HG03342 (cell line): ENCODE results near the gene SGF29.
"Not testable (repeated sequence)": the region's sequence is repeated elsewhere in the genome, so short reads cannot be mapped to it uniquely, and the experiment has no call there.

Source experiments
- ATAC-seq: cut with Tn5 transposase; IDR thresholded peaks from one replicate; pipeline ENCODE4 v1.9.1; 2021; ENCODE audit warnings: mild to moderate bottlenecking, moderate library complexity; ENCODE audit not compliant: unreplicated experiment

SGF29 gene

DNA sequence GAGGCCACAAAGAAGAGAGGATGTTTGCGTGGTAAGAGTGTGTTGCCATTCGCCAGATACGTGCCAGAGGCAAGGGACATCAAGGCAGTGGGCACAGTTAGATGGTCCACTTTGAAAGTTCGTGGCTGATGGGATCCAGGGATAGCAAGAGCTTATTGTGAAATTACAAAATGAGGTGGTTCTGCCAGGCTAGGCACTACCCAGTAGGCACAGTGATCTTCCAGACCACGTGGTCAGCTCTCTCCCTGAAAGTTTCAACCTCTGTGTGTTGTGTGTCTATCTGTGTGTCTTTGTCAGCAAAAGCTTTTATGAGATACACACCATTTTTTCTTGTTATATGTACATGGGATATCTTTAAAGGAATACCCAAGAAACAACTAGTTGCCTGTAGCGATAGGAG, 9.5 kb downstream of the SGF29 start:
- ATAC-seq, result no peak

DNA sequence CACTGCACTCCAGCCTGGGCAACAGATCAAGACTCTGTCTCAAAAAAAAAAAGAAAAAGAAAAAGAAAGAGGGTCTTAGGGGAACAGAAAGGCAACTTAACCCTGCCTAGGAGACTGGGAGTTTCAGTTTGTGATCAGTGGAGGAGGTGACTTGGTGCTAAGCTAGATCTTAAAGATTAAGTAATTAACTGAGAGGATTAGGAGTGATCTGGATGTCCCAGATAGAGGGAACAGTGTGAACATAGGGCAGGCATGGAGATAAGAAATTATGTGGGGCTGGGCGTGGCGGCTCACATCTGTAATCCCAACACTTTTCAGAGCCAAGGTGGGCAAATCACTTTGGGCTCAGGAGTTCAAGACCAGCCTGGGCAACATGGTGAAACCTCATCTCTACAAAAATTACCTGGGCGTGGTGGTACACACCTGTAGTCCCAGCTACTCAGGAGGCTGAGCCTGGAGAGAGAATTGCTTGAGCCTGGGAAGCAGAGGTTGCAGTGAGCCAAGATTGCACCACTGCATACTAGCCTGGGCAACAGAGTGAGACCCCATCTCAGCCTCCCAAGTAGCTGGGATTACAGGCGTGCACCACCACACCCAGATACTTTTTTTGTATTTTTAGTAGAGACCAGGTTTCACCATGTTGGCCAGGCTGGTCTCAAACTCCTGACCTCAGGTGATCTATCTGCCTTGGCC, 12.7 kb downstream of the SGF29 start:
- not testable (repeated sequence) for ATAC-seq

DNA sequence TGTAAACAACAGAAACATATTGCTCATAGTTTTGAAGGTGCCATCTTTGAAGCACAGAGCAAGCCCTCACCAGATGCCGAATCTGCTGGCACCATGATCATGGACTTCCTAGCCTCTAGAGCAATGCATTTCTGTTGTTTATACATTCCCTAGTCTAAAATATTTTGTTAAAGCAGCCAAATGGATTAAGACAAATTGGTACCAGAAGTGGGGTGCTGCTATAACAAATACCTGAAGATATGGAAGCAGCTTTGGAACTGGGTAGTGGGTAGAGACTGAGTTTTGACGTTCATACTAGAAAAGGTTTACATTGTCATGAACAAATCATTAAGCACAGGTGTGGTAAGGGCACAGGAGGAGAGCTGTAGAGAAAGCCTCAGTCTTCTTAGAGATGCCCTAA, 13.6 kb downstream of the SGF29 start:
- no peak for ATAC-seq

DNA sequence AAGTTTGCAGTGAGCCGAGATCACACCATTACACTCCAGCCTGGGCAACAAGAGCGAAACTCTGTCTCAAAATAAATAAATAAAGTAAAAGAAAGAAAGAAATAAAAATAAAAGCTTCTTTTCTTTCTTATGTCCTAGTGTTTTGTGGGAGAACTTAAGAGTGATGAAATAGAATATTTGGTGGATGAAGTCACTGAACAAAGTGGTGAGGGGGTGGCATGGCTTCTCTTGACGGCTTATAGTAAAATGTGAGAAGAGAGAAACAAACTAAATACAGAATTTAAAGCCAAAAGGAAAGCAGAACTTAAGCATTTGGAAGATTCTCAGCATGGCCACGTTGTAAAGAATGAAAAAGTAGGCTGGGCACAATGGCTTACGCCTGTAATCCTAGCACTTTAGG, 15.3 kb downstream of the SGF29 start:
- no peak for ATAC-seq

DNA sequence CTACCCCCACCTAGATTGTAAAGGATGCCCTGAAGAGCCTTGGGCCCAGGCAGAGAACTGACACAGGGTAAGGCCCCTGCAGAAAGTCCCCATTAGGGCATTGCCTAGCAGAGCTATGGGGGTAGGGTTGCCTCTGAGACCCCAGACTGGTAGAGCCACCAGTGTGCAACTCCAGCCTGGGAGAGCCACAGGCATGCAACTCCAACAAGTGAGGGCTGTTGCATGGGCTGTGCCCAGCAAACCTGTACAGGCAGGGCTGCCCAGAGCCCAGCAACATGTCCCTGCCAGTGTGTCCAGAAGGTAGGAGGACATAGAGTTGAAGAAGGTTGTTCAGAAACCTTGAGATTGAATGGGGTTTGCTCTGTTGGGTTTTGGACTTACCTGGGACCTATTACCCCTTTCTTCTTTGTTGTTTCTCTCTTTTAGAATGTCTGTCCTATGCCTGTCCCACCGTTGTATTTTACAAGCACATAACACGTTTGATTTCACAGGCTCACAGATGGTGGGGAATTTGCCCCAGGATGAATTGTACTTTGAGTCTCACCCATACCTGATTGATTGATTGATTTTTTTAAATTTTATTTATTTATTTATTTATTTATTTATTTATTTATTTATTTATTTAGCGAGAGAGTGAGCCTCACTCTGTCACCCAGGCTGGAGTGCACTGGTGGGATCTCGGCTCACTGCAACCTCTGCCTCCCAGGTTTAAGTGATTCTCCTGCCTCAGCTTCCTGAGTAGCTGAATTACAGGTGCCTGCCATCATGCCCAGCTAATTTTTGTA, 16.4 kb downstream of the SGF29 start:
- no peak for ATAC-seq

DNA sequence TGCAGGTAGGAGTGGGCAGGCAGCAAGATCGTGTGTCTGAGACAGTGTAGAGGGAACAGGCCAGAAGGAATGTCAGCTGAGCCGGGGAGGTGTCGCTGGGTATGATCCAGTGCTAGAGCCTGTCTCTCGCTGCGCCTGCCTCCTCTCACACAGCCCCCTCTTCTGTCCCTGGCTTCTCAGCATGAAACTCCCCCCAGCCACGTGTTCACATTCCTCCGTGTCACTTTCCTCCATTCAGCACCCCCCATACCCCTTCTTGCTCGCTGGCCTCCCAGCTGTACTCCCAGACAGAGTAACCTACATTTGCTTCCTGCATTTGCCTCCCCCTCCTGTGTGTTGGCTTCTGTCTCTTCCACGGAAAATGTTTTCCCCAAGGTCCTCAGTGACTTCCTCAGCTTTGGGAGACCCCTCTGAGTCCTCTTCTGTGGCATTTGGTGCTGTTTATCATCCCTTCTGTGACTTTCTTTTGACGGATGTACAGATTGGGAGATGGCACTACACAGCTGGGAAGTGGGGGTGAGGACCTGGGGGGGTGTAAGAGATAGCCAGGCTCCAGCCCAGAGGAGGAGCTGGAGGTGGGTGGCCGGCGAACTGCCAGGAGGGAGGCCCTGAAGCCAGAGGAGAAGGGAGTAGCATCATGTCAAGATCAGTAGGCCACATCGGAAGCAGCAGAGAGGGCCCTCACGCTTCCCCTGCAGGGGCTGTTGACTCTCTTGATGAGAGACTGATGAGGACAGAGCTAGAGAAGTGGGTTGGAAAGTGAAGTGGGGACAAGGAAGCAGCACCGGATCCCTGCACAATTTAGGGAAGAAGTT, 19.2 kb downstream of the SGF29 start:
- ATAC-seq, result no peak

DNA sequence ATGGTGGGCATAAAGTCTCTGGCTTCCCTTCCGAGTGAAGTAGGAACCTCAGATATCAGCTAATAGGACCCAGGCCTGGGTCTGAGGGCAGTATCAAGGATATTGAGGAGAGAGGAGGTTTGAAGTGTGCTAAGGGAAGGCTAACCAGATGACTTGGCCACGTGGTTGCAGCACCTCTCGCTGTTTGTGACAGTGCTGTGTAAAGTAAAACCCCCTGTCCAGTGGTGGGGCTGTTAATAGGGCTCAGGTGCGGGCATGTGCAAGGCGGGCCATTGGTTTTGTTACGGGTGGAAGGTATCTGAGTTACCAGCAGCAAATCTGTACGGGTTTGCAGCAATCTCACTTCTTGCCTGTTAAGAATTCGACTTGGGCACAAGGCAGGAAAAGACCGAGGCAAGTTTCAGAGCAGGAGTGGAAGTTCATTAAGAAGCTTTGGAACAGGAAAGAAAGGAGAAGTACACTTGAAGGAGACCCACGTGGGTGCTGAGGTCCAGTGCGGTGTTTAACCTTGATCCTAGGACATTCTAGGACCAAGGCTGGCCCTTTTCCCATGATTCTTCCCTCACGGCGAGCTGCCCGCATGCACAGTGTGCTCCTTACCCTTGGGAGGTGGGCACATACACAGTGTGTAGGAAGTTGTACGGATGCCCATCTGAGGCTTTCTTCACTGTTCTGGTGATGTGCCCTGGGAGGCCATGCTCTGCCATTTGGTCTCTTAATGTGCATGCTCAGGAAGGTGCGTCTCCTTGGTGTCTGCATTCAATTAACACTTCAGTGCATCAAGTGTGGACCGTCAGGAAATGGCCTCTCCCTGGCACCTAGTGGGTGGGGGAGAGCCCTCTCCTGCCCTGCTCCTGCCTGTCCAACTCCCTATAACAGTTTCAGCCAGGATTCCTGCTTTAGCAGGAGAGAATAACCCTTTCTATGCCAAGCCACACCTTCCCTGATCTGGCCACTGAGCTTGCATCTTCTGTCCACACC, 20.3 kb downstream of the SGF29 start:
- no peak for ATAC-seq

DNA sequence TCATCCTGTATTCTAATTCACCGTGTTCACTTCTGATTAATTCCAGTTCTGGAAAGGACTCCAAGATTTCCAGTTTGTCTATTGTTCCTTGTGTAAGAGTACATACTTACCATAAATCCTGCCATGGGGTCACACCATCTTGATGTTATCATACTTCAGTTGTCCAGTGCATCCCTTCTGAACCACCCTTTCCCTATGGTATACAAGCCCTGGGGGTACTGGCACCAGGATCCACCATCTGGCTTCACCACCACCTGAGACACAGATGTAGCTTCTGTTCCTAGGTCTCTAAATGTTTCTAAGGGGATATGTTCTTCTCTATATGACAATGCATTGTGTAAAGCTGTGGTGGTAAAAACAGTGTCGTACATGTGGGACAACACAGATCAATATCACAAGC, 21.2 kb downstream of the SGF29 start:
- ATAC-seq, result no peak

DNA sequence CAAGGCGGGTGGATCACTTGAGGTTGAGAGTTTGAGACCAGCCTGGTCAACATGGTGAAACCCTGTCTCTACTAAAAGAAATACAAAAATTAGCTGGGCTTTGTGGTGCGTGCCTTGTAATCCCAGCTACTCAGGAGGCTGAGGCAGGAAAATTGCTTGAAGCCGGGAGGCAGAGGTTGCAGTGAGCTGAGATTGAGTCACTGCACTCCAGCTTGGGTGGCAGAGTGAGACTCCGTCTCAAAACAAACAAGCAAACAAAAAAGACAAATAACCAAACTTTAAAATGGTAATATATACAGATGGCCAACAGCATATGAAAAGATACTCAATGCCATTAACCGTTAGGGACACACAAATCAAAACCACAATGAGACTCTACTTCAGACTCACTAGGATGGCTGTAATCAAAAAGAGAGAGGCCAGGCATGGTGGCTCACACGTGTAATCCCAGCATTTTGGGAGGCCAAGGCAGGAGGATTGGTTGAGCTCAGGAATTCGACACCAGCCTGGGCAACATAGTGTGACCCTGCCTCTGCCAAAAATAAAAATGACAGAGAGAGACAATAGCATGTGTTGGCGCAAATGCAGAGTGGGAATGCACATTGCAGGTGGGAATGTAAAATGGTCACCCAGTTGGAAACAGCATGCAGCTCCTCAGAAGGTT, 21.9 kb downstream of the SGF29 start:
- ATAC-seq, result no peak

DNA sequence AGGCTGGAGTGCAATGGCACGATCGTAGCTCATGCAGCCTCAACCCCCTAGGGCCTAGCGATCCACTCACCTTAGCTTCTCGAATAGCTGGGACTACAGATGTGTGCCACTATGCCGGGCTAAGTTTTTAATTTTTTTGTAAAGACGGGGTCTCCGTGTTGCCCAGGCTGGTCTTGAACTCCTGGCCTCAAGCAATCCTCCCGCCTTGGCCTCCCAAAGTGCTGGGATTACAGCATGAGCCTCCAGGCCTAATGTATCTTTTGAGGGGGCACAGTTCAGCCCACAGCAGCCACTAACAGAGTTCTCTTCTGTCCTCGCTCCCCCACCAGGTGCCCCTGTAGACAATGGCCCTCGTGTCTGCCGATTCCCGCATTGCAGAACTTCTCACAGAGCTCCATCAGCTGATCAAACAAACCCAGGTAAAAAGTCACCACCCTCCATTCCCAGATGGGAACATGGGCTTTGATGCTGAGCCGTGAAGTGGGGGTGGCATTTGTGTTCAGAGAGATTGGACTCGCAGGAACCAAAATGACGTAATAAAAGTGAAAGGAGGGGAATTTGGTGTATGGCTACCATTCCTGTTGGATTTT, 27.1 kb downstream of the SGF29 start:
- no peak for ATAC-seq

DNA sequence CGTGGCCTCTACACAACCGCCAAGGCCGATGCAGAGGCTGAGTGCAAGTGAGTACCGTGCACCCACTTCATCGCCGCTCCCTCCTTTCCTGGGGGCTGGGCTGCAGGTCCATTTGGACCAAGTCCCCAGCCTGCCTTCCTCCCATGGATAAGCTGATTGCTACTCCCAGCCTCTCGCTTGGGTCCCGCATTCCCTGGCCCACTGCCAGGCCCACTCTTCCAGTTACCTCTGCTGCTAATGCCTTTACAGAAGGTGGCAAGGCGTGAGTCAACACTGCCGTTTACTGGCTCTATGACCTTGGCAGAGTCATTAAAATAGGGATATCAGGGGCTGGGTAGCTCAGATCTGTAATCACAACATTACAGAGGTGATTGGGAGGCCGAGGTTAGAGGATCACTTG, 32.0 kb downstream of the SGF29 start:
- ATAC-seq, result no peak

DNA sequence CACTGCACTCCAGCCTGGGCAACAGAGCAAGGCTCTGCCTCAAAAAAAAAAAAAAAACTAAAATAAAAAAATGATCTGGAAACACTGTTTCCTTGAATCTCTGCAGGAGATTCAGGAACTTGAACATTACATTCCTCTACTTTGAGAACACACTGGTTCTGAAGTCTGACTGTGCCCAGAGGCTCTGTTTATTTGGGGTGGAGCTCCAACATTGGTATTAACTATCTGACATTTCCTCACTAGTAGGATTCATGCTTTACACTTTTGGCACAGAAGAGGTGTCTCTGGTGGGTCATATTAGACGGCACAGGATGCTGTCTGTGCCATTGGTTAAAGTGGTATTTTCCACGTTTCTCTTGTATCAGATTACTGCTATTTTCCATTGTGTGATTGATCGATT, 32.7 kb downstream of the SGF29 start:
- no peak for ATAC-seq

DNA sequence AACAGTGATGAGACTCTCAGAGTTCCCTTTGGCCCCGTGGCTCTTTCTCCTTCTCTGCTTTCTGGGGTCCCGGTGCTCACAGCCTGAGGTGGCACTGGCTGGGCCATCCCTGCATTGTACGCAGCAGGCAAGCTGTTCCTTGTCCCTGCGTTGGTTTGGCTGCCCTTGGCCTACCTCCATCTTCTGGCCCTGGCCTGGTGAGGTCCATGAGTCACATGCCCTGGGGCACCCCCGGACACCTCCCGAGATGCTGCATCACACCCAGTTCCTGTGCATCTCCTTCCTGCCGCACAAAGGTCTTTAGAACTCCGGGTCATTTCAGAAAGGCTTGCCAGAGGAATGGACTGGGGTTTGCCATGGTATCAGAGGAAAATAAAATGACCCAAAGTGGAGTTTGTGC, 33.7 kb downstream of the SGF29 start:
- no peak for ATAC-seq

DNA sequence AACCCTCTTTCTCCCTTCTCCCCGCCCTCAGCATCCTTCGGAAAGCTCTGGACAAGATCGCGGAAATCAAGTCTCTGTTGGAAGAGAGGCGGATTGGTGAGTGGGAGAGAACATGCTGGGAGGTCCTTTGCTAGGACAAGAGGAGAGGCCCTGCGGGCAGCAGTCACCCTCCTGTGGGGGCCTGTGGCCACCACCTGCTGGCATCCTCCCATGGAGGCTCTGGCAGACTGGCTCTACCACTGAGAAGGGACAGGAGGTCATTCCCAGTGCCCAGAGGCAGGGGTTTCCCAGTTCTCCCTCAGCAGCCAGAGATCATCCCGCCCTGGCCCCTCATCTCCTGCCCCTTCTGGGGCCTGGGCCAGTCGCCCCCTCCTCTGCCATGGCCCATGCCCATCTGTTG, 35.3 kb downstream of the SGF29 start:
- no peak for ATAC-seq

DNA sequence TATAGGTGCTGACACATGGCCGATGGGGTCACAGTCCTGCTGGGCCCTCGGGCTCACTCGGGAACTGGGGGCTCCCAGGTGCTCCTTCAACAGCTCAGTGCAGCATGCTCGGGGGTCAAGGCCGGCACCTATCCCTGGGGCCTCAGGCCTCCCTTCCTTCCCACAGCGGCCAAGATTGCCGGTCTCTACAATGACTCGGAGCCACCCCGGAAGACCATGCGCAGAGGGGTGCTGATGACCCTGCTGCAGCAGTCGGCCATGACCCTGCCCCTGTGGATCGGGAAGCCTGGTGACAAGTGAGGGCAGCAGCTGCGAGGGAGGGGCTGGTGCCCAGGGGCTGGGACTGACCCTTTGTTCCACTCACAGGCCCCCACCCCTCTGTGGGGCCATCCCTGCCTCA, 36.2 kb downstream of the SGF29 start:
- ATAC-seq, result no peak

DNA sequence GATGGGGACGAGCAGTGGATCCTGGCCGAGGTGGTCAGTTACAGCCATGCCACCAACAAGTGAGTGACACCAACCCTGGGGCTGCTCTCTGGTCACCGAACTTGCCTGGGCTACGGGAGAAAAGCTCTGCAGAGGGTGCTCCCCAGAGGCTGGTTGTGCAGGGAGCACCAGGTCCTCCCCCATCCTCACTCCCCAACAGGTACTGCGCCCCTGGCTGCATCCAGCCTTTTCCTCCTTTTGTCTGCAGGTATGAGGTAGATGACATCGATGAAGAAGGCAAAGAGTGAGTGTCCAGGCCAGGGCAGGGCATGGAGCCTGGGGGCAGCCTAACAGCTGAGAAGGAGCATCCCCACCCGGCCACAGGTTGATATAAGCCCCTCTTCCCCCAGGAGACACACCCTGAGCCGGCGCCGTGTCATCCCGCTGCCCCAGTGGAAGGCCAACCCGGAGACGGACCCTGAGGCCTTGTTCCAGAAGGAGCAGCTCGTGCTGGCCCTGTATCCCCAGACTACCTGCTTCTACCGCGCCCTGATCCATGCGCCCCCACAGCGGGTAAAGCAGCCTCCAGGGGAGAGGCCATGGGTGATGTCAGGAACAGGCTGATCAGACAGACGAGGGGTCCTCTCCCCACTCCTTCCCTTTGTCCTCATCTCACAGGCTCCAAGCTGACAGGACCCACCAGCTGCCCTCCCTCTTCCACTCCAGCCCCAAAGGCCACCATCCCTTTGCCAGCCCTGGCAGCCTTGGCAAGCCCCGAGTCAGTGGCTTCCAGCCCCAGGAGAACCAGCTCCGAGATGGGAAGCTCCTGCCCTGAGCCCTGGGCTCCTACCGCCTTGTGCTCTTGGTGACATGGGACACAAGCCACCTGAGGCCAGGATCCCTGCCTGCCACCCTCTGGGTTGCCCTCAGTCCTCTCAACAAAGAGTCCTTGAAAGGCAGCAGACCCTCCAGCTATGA, 36.9 kb downstream of the SGF29 start:
- no peak for ATAC-seq

DNA sequence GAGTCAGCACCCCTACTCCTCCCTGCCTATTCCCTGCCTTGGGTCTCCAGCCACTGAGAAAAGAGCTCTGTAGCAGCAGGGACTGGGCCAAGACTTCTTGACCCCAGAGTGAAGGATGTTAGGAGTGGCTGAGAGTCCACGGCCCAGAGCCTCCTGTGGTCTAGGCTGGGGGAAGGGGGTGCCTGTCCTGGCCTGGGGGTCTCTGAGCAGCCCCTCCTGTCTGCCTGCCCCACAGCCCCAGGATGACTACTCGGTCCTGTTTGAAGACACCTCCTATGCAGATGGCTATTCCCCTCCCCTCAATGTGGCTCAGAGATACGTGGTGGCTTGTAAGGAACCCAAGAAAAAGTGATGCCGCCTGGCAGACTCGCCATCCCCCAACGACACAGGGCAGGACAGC, 37.6 kb downstream of the SGF29 start:
- ATAC-seq, result no peak

DNA sequence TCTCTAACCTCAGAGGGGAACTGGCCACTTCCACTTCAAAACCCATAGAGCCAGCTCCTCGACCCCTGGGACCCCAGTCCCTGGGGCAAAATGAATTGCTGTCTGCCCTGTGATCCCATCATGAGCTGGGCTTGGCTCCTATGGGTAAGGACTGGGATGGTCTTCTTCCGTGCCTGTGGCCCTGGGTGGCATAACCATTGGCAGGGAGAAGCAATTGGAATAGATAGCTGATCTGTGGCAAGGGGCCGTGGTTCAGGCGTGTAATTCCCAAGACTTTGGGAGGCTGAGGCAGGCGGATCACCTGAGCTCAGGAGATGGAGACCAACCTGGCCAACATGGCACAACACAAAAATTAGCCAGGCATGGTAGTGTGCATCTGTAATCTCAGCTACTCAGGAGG, 38.8 kb downstream of the SGF29 start:
- no peak for ATAC-seq
